ENCODE results near the gene CCDC188.
A peak's percentile ranks its signal among the peaks of the same experiment; 100 is the strongest.

DNA sequence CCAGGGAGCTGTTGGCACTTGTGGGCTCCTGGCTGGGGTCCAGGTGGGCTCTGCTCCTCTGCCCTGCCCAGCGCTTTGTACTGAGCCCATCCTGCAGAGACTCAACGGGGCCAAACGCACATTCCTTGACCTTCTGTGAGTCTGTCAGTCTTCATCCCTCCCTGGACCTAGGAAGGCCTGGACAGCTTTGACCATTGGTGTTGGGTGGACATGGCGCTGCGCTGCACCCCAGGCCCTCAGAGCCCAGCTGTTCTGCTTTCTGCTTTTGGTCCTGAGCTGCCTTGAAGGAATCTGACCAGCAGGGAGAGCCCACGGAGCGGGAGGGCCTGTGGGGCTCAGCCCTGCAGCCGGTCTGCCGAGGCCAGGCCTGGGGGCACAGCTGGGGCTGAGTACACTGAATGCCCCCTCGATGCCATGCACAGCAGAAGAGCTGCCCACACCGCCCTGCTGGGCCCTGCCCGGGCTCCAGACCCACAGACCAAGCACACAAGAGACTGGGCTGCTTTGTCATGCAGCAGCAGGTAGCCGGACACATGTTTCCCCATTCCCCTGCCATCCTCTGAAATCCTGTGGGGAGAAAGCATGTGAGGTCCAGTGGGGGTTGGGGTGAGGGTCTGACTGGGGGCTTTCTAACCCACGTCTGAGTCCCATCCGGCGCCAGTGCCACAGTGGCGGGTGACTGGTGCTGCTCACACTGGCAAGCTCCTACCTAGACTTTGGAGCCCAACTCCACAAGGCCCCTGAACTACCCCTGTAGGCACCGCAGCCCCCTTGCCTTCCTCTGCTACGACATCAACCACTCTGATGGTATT lies 24.1 kb upstream of the CCDC188 start:
- TF ChIP-seq POLR2A (IDR thresholded peaks at IDR 0.05) = no peak
- peak in 2 of 4 donors; percentile 28 to 43 for TF ChIP-seq CTCF (IDR thresholded peaks at IDR 0.05)

All from right lobe of liver (tissue), 4 donors.